HTERT RPE-1 (cell line): Measurements from ENCODE around the gene ABCC4.

Experiments
- in situ Hi-C: fragments of 300-500 bp; cut with MboI; formaldehyde crosslinking; loops from 4 replicates; pipeline ENCODE4 v1.14.3; 2020; ENCODE audit warnings: low sequenced_read_pairs

ABCC4 gene

GRCh38 chr13:95234242-95234641, 67.0 kb downstream of the ABCC4 start:
- in situ Hi-C loops = no loop called here

- in situ Hi-C loops = no loop called here
These were observed 68.1 kb downstream of the ABCC4 start for GRCh38 chr13:95233026-95233635.

GRCh38 chr13:95231393-95231792, 69.9 kb downstream of the ABCC4 start:
- in situ Hi-C loops = no loop called here

- in situ Hi-C loops = no loop called here
These were observed 71.4 kb downstream of the ABCC4 start for GRCh38 chr13:95229855-95230254.

GRCh38 chr13:95228130-95228529, 73.1 kb downstream of the ABCC4 start:
- in situ Hi-C loops = no loop called here

- in situ Hi-C loops = no loop called here
These were observed 74.1 kb downstream of the ABCC4 start for GRCh38 chr13:95226932-95227695.

GRCh38 chr13:95226476-95226875, 74.8 kb downstream of the ABCC4 start:
- in situ Hi-C loops = no loop called here

GRCh38 chr13:95226050-95226449, 75.2 kb downstream of the ABCC4 start:
- in situ Hi-C loops = no loop called here

GRCh38 chr13:95224064-95224463, 77.2 kb downstream of the ABCC4 start:
- in situ Hi-C loops = no loop called here

- in situ Hi-C loops = no loop called here
These were observed 78.6 kb downstream of the ABCC4 start for GRCh38 chr13:95222733-95223018.

GRCh38 chr13:95221971-95222732, 79.1 kb downstream of the ABCC4 start:
- in situ Hi-C loops = no loop called here

- in situ Hi-C loops = no loop called here
These were observed 80.6 kb downstream of the ABCC4 start for GRCh38 chr13:95220611-95221010.

- in situ Hi-C loops = no loop called here
These were observed 83.1 kb downstream of the ABCC4 start for GRCh38 chr13:95217920-95218830.

- in situ Hi-C loops = no loop called here
These were observed 85.1 kb downstream of the ABCC4 start for GRCh38 chr13:95216182-95216581.

GRCh38 chr13:95212983-95213850, 88.0 kb downstream of the ABCC4 start:
- in situ Hi-C loops = no loop called here

- in situ Hi-C loops = no loop called here
These were observed 92.1 kb downstream of the ABCC4 start for GRCh38 chr13:95209109-95209508.

GRCh38 chr13:95207769-95208366, 93.4 kb downstream of the ABCC4 start:
- in situ Hi-C loops = no loop called here

GRCh38 chr13:95206116-95206515, 95.1 kb downstream of the ABCC4 start:
- in situ Hi-C loops = no loop called here

- in situ Hi-C loops = no loop called here
These were observed 97.0 kb downstream of the ABCC4 start for GRCh38 chr13:95204231-95204765.
